HepG2 (cell line): ENCODE results near the gene RPS2. TPM values are rescaled to one million over a fixed set of nuclear protein-coding genes. Genes with fewer than 3 reads are reported as not detected.

Source experiments
- HNRNPL ChIP-seq: fragments of 200-400 bp; formaldehyde crosslinking; IDR thresholded peaks from 2 replicates; pipeline ENCODE4 v1.6.1; 2017; ENCODE audit warnings: mild to moderate bottlenecking, low read depth, low read length
- KAT8 ChIP-seq: IDR thresholded peaks from 2 replicates; pipeline ENCODE4 v1.6.1; 2016; ENCODE audit warnings: missing genetic modification reagents, missing compliant biosample characterization
- KDM6A ChIP-seq: IDR thresholded peaks from 2 replicates; pipeline ENCODE4 v1.6.1; 2016; ENCODE audit warnings: low read depth
- PCBP2 ChIP-seq: fragments of 200-400 bp; formaldehyde crosslinking; optimal IDR thresholded peaks from 2 replicates; pipeline ENCODE3; 2018; ENCODE audit warnings: low read length, low read depth; ENCODE audit not compliant: poor library complexity, severe bottlenecking
- RBFOX2 ChIP-seq: fragments of 200-400 bp; formaldehyde crosslinking; IDR thresholded peaks from 2 replicates; pipeline ENCODE4 v1.6.1; 2017; ENCODE audit warnings: low read depth, mild to moderate bottlenecking, low read length
- ZNF230 ChIP-seq: sonication (generic); formaldehyde crosslinking; IDR thresholded peaks from 2 replicates; pipeline ENCODE4 v1.4.0; 2020; ENCODE audit warnings: mild to moderate bottlenecking, missing genetic modification reagents
- ZNF296 ChIP-seq: sonication (generic); formaldehyde crosslinking; conservative IDR thresholded peaks from 2 replicates; pipeline ENCODE4 v1.5.0; 2020; ENCODE audit warnings: mild to moderate bottlenecking, missing genetic modification reagents
- ZNF558 ChIP-seq: sonication (generic); formaldehyde crosslinking; IDR thresholded peaks from 2 replicates; pipeline ENCODE4 v1.9.0; 2022; ENCODE audit warnings: mild to moderate bottlenecking, missing genetic modification reagents, borderline replicate concordance
- ZNF607 ChIP-seq: sonication (generic); formaldehyde crosslinking; IDR thresholded peaks from 2 replicates; pipeline ENCODE4 v1.5.1; 2020; ENCODE audit warnings: missing genetic modification reagents, mild to moderate bottlenecking, borderline replicate concordance
- ZSCAN12 ChIP-seq: sonication (generic); formaldehyde crosslinking; IDR thresholded peaks from 2 replicates; pipeline ENCODE4 v1.9.0; 2021; ENCODE audit warnings: mild to moderate bottlenecking, missing genetic modification reagents
- polyA plus RNA-seq, 8 experiments: library from polyadenylated mRNA; depleted of rRNA in 3 of 8; stranded (reverse) in 7 of 8; unstranded in 1 of 8; fragments of >200 nt; fragmentation: Illumina TruSeq in 4 of 8; extraction: Trizol in 4 of 8; gene quantifications; 2 replicates each; pipeline versions ENCODE4 v1.2.1 to v1.2.3, GENCODE V29; 2011 to 2016; ENCODE audit warnings: low read depth in 4 of 8, missing spikeins in 1 of 8, mixed read lengths in 1 of 8; ENCODE audit not compliant: insufficient read depth in 1 of 8
- total RNA-seq, 5 experiments: library from RNA; depleted of rRNA; stranded (reverse); fragments of >200 nt; fragmentation: Illumina TruSeq; extraction: Trizol; gene quantifications; 2 replicates each; pipeline ENCODE4 v1.2.3, GENCODE V29; 2016; ENCODE audit warnings: low read depth in 1 of 5
- TF ChIP-seq, protein P1 (sequence below): sonication (generic); formaldehyde crosslinking; IDR thresholded peaks from 2 replicates; pipeline ENCODE4 v1.4.0; 2020; ENCODE audit warnings: missing genetic modification reagents
- TF ChIP-seq, protein P2 (sequence below): sonication (generic); formaldehyde crosslinking; IDR thresholded peaks from 2 replicates; pipeline ENCODE4 v1.5.0; 2020; ENCODE audit warnings: missing genetic modification reagents
- TF ChIP-seq, protein P3 (sequence below): sonication (generic); formaldehyde crosslinking; IDR thresholded peaks from 2 replicates; pipeline ENCODE4 v1.4.0; 2020; ENCODE audit warnings: missing genetic modification reagents, mild to moderate bottlenecking, borderline replicate concordance
- TF ChIP-seq, protein P4 (sequence below): sonication (generic); formaldehyde crosslinking; IDR thresholded peaks from 2 replicates; pipeline ENCODE4 v1.8.1; 2023; ENCODE audit warnings: missing genetic modification reagents, mild to moderate bottlenecking, borderline replicate concordance
- TF ChIP-seq, protein P5 (sequence below): sonication (generic); formaldehyde crosslinking; IDR thresholded peaks from 2 replicates; pipeline ENCODE4 v1.8.0; 2022; ENCODE audit warnings: missing genetic modification reagents, mild to moderate bottlenecking, moderate library complexity, borderline replicate concordance
- TF ChIP-seq, protein P6 (sequence below): IDR thresholded peaks from 2 replicates; pipeline ENCODE4 v1.6.1; 2016
- TF ChIP-seq, protein P7 (sequence below): sonication (generic); formaldehyde crosslinking; IDR thresholded peaks from 2 replicates; pipeline ENCODE4 v1.5.0; 2020; ENCODE audit warnings: mild to moderate bottlenecking, missing genetic modification reagents
- TF ChIP-seq, protein P8 (sequence below): sonication (generic); formaldehyde crosslinking; IDR thresholded peaks from 2 replicates; pipeline ENCODE4 v1.5.1; 2020; ENCODE audit warnings: mild to moderate bottlenecking, missing genetic modification reagents, moderate library complexity

RPS2 gene
- total and polyA plus RNA-seq, 2 of the 13 experiments (the other 11 are each of a cell fraction or from before 2014, with no cell fraction given): 1,908 to 4,514 TPM

DNA sequence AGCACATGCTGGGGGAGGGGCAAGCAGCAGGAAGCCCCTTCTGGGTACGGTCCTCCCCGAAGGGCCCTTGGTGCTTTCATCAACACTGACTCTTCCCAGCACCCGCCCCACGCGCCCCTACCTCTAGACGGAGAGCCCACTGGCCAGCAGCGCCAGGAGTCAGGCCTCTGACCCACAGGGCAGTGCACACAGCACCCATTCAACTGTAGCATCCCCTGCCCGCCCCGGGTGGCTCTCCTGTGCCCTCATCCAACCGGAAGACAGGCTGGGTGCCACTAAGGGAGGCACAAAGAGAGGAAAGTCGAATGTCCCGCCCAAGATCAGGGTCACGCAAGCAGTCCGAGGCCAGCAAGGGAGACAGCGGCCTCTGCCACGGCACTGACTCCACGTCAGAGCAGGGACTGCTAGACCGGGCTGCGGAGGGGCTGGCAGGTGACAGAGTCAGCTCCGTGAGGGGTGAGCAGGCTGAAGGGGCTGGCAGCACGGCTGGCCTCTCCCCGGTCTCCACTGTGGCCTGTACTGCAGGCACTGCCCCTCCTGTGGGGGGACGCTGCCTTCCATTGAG, 31.4 kb downstream of the RPS2 start (continued):
- TF ChIP-seq, protein P1, sequence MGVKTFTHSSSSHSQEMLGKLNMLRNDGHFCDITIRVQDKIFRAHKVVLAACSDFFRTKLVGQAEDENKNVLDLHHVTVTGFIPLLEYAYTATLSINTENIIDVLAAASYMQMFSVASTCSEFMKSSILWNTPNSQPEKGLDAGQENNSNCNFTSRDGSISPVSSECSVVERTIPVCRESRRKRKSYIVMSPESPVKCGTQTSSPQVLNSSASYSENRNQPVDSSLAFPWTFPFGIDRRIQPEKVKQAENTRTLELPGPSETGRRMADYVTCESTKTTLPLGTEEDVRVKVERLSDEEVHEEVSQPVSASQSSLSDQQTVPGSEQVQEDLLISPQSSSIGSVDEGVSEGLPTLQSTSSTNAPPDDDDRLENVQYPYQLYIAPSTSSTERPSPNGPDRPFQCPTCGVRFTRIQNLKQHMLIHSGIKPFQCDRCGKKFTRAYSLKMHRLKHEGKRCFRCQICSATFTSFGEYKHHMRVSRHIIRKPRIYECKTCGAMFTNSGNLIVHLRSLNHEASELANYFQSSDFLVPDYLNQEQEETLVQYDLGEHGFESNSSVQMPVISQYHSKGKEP (CRISPR knock-in tag): no peak
- 0 out of 2 replicates have a peak, but pooled peaks have one; percentile 15 for TF ChIP-seq RBFOX2
- TF ChIP-seq ZNF230: 0 out of 2 replicates have a peak, but pooled peaks have one; percentile 15
- no peak for TF ChIP-seq KDM6A (CRISPR knock-in tag)
- TF ChIP-seq, protein P2, sequence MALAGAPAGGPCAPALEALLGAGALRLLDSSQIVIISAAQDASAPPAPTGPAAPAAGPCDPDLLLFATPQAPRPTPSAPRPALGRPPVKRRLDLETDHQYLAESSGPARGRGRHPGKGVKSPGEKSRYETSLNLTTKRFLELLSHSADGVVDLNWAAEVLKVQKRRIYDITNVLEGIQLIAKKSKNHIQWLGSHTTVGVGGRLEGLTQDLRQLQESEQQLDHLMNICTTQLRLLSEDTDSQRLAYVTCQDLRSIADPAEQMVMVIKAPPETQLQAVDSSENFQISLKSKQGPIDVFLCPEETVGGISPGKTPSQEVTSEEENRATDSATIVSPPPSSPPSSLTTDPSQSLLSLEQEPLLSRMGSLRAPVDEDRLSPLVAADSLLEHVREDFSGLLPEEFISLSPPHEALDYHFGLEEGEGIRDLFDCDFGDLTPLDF (CRISPR knock-in tag): no peak
- TF ChIP-seq, protein P3, sequence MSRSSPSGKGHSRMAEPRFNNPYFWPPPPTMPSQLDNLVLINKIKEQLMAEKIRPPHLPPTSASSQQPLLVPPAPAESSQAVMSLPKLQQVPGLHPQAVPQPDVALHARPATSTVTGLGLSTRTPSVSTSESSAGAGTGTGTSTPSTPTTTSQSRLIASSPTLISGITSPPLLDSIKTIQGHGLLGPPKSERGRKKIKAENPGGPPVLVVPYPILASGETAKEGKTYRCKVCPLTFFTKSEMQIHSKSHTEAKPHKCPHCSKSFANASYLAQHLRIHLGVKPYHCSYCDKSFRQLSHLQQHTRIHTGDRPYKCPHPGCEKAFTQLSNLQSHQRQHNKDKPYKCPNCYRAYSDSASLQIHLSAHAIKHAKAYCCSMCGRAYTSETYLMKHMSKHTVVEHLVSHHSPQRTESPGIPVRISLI (CRISPR knock-in tag): 0 out of 2 replicates have a peak, but pooled peaks have one; percentile 27
- TF ChIP-seq ZNF296 (CRISPR knock-in tag): 0 out of 2 replicates have a peak, but pooled peaks have one; percentile 24
- no peak for TF ChIP-seq ZNF607 (CRISPR knock-in tag)
- TF ChIP-seq, protein P4, sequence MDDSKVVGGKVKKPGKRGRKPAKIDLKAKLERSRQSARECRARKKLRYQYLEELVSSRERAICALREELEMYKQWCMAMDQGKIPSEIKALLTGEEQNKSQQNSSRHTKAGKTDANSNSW (CRISPR knock-in tag): no peak
- TF ChIP-seq HNRNPL: peak; percentile 95
- TF ChIP-seq, protein P5, sequence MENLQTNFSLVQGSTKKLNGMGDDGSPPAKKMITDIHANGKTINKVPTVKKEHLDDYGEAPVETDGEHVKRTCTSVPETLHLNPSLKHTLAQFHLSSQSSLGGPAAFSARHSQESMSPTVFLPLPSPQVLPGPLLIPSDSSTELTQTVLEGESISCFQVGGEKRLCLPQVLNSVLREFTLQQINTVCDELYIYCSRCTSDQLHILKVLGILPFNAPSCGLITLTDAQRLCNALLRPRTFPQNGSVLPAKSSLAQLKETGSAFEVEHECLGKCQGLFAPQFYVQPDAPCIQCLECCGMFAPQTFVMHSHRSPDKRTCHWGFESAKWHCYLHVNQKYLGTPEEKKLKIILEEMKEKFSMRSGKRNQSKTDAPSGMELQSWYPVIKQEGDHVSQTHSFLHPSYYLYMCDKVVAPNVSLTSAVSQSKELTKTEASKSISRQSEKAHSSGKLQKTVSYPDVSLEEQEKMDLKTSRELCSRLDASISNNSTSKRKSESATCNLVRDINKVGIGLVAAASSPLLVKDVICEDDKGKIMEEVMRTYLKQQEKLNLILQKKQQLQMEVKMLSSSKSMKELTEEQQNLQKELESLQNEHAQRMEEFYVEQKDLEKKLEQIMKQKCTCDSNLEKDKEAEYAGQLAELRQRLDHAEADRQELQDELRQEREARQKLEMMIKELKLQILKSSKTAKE (CRISPR knock-in tag): 0 out of 2 replicates have a peak, but pooled peaks have one; percentile 36
- TF ChIP-seq, protein P6, sequence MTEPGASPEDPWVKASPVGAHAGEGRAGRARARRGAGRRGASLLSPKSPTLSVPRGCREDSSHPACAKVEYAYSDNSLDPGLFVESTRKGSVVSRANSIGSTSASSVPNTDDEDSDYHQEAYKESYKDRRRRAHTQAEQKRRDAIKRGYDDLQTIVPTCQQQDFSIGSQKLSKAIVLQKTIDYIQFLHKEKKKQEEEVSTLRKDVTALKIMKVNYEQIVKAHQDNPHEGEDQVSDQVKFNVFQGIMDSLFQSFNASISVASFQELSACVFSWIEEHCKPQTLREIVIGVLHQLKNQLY: no peak
- TF ChIP-seq, protein P7, sequence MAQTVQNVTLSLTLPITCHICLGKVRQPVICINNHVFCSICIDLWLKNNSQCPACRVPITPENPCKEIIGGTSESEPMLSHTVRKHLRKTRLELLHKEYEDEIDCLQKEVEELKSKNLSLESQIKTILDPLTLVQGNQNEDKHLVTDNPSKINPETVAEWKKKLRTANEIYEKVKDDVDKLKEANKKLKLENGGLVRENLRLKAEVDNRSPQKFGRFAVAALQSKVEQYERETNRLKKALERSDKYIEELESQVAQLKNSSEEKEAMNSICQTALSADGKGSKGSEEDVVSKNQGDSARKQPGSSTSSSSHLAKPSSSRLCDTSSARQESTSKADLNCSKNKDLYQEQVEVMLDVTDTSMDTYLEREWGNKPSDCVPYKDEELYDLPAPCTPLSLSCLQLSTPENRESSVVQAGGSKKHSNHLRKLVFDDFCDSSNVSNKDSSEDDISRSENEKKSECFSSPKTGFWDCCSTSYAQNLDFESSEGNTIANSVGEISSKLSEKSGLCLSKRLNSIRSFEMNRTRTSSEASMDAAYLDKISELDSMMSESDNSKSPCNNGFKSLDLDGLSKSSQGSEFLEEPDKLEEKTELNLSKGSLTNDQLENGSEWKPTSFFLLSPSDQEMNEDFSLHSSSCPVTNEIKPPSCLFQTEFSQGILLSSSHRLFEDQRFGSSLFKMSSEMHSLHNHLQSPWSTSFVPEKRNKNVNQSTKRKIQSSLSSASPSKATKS (CRISPR knock-in tag): no peak
- TF ChIP-seq, protein P8, sequence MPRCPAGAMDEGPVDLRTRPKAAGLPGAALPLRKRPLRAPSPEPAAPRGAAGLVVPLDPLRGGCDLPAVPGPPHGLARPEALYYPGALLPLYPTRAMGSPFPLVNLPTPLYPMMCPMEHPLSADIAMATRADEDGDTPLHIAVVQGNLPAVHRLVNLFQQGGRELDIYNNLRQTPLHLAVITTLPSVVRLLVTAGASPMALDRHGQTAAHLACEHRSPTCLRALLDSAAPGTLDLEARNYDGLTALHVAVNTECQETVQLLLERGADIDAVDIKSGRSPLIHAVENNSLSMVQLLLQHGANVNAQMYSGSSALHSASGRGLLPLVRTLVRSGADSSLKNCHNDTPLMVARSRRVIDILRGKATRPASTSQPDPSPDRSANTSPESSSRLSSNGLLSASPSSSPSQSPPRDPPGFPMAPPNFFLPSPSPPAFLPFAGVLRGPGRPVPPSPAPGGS (CRISPR knock-in tag): no peak
- TF ChIP-seq ZNF558 (CRISPR knock-in tag): no peak
- TF ChIP-seq KAT8 (CRISPR knock-in tag): peak; percentile 22; the same call in 1 of the 2 replicates
- TF ChIP-seq ZSCAN12 (CRISPR knock-in tag): no peak
- TF ChIP-seq PCBP2: no peak
